Esophagus muscularis mucosa (tissue), 4 donors: Measurements from ENCODE around the gene NDUFA11. TPM values are rescaled to one million over a fixed set of nuclear protein-coding genes. Genes with fewer than 3 reads are reported as not detected.

Source experiments
- DNase-seq: peaks from one replicate; pipeline ENCODE4 v3.0.0-alpha.2; 2017; ENCODE audit errors: extremely low spot score
- H3K27ac ChIP-seq, 4 donors: fragments of 200-600 bp; sonication (generic); replicated peaks in 1 of 4; 1 replicate in 3 of 4; 2 replicates in 1 of 4; pipeline ENCODE4 v1.5.1; 2016 to 2019; ENCODE audit warnings: mild to moderate bottlenecking in 1 of 4
- H3K27me3 ChIP-seq, 4 donors: fragments of 200-600 bp; sonication (generic); one replicate each; pipeline versions ENCODE4 v1.5.1 to v1.6.0; 2016 to 2019
- H3K36me3 ChIP-seq, 4 donors: fragments of 200-600 bp; sonication (generic); one replicate each; pipeline ENCODE4 v1.5.1; 2016 to 2019
- H3K4me1 ChIP-seq, 4 donors: fragments of 200-600 bp; sonication (generic); one replicate each; pipeline ENCODE4 v1.5.1; 2016 to 2019
- H3K4me3 ChIP-seq, 4 donors: fragments of 200-600 bp; sonication (generic); 1 replicate in 2 of 4; 2 replicates in 2 of 4; pipeline ENCODE4 v1.5.1; 2016 to 2019; ENCODE audit warnings: mild to moderate bottlenecking in 4 of 4, moderate library complexity in 1 of 4
- H3K9me3 ChIP-seq, 4 donors: fragments of 200-600 bp; sonication (generic); 1 replicate in 3 of 4; 2 replicates in 1 of 4; pipeline ENCODE4 v1.5.1; 2016 to 2019
- EP300 ChIP-seq: sonication (generic); formaldehyde crosslinking; IDR thresholded peaks from one replicate; pipeline ENCODE4 v1.6.1; 2017; ENCODE audit warnings: antibody characterized with exemption
- POLR2A ChIP-seq: fragments of 450-650 bp; IDR thresholded peaks from one replicate; pipeline ENCODE4 v1.6.1; 2017; ENCODE audit warnings: antibody characterized with exemption, moderate library complexity, mild to moderate bottlenecking, low read depth
- POLR2AphosphoS5 ChIP-seq, 2 donors: sonication (generic); formaldehyde crosslinking; IDR thresholded peaks; one replicate each; pipeline ENCODE4 v1.6.1; 2017; ENCODE audit warnings: antibody characterized with exemption in 2 of 2
- WGBS: methylation state at CpG from one replicate; pipeline ENCODE4 v1.1.5; 2018; 5-methylcytosine and 5-hydroxymethylcytosine counted together
- intact Hi-C: fragments of 100-400 bp; cut with DNase I; formaldehyde crosslinking; loops from one replicate; pipeline ENCODE4 v1.15.1; 2023
- total RNA-seq, 4 donors: library from RNA; depleted of rRNA; stranded (reverse); fragments of >200 nt; gene quantifications; one replicate each; pipeline versions ENCODE4 v1.1.0 to v1.2.1, GENCODE V29; 2016
- TF ChIP-seq, protein P1 (sequence below), 3 experiments: fragments of 200-600 bp in 2 of 3; fragments of 450-650 bp in 1 of 3; sonication (generic) in 2 of 3; IDR thresholded peaks; one replicate each; pipeline ENCODE4 v1.5.1; 2017 to 2019; ENCODE audit warnings: antibody characterized with exemption in 3 of 3, mild to moderate bottlenecking in 2 of 3, moderate library complexity in 1 of 3

NDUFA11 gene
- total RNA-seq, 4 donors from 2014 or later = 292 to 378 (median 314) TPM

DNA sequence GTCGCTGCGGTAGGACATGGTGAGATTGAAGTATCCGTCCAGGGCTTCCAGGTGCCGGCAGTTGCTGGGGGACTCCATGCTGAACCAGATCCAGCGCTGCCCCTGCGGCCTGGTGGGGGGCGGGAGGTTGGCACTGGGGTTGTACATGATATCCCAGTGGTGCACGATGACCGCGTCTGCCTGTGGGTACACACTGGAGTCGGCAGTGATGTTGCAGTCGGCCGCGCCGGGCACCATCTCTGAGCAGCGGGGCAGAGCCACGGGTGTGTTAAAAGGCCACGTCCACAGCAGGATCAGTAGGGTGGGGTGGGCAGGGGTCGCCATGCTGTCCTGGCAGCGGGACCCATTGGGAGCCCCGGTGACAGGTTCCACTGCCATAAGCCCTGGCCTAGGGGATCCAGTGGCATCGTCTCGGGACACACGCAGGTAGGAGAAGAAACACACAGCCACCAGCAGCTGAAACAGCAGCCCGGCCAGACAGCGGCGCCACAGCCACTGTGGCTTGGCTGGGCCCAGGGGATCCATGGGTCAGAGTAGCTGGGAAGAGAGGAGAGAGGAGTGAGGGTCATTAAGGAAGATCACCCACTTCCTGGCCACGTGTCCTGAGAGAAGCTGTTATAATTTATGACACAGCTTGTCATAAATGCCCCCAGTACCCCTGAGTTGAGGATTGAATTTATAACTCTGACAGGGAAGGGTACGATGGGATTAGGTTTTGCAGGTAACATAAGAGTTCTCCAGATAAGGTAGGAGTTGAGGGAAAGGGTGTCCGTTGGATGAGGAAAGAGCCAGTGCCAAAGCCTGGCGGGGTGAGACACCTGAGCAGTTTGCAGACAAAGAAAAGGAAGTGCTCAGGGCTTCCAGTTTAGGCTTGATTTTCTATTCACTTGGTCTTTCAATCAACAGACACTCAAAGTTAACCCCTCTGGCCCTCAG, 36.1 kb downstream of the NDUFA11 start:
- no peak for DNase-seq
- TF ChIP-seq, protein P1, sequence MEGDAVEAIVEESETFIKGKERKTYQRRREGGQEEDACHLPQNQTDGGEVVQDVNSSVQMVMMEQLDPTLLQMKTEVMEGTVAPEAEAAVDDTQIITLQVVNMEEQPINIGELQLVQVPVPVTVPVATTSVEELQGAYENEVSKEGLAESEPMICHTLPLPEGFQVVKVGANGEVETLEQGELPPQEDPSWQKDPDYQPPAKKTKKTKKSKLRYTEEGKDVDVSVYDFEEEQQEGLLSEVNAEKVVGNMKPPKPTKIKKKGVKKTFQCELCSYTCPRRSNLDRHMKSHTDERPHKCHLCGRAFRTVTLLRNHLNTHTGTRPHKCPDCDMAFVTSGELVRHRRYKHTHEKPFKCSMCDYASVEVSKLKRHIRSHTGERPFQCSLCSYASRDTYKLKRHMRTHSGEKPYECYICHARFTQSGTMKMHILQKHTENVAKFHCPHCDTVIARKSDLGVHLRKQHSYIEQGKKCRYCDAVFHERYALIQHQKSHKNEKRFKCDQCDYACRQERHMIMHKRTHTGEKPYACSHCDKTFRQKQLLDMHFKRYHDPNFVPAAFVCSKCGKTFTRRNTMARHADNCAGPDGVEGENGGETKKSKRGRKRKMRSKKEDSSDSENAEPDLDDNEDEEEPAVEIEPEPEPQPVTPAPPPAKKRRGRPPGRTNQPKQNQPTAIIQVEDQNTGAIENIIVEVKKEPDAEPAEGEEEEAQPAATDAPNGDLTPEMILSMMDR (IDR thresholded peaks at IDR 0.05) = no peak
- no peak for TF ChIP-seq POLR2A
- TF ChIP-seq EP300 = no peak
- TF ChIP-seq POLR2AphosphoS5 (IDR thresholded peaks at IDR 0.05) = no peak
- Histone ChIP-seq H3K27me3 (no peaks in the 10 kb centered on the region), H3K27ac (no peak overlapping the region), H3K9me3 (no peaks in the 10 kb centered on the region), H3K4me3 (no peak overlapping the region), H3K4me1 (peaks cover 0 to 2% (median 0%) of the 10 kb centered on the region in 4 donors), H3K36me3 (no peaks in the 10 kb centered on the region)
- 85% methylated on average over 22 of the region's 31 CpGs for WGBS
- intact Hi-C loops = no loop called here

- intact Hi-C loops = no loop called here
- no peaks in the 10 kb centered on the region for H3K4me1 ChIP-seq
- H3K27me3 ChIP-seq = no peaks in the 10 kb centered on the region
- no peak for TF ChIP-seq EP300
- TF ChIP-seq POLR2A = no peak
- TF ChIP-seq, protein P1 (IDR thresholded peaks at IDR 0.05) = no peak
- no peak for TF ChIP-seq POLR2AphosphoS5 (IDR thresholded peaks at IDR 0.05)
- no peaks in the 10 kb centered on the region for H3K36me3 ChIP-seq
- 93% methylated on average over 10 of the region's 11 CpGs for WGBS
- H3K9me3 ChIP-seq = no peaks in the 10 kb centered on the region
- no peak for DNase-seq
- no peak overlapping the region for H3K27ac ChIP-seq
- H3K4me3 ChIP-seq = no peak overlapping the region
Measured at GRCh38 chr19:5865772-5866171, 37.8 kb downstream of the NDUFA11 start.

DNA sequence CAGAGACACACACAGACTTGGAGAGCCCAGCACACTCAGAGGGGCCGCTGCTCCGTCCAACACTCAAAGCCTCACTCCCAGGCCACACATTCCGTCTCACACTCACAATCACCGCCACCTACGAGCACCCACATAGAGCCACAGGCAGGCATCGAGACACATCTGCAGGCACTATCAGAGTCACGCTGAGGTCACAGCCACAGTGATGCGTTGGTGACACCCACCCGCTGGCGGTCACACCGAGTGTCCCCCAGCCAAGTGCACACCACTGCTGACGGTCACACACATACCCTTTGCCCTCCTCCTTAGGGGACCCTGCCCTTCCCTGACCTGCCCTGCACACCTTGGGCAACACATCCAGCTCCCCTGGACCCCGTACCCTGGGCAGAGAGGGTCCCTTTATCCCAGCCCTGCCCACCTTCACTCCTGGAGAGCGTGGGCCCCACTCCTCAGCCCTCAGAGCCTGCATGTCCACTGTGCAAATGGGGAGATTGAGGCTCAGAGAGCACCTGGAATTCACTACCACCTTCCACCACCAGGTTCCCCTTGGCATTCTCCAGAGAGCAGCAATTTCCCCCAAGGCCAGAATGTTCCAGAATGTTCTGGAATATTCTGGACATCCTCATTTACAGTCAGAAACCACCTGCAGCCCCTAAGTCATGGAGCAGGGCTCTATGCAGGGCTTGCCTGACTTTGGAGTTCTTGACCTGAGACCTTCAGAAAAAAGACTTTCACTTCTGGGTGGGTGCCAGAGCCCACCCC, 38.7 kb downstream of the NDUFA11 start:
- intact Hi-C loops = no loop called here
- Histone ChIP-seq H3K27me3 (no peaks in the 10 kb centered on the region), H3K36me3 (no peaks in the 10 kb centered on the region), H3K4me1 (no peaks in the 10 kb centered on the region), H3K27ac (no peak overlapping the region), H3K9me3 (no peaks in the 10 kb centered on the region), H3K4me3 (no peak overlapping the region)
- WGBS = 93% methylated on average over 14 of the region's 14 CpGs
- TF ChIP-seq, protein P1 (IDR thresholded peaks at IDR 0.05) = peak in 1 of 3 experiments; percentile 9
- no peak for TF ChIP-seq POLR2AphosphoS5 (IDR thresholded peaks at IDR 0.05)
- DNase-seq = no peak

DNA sequence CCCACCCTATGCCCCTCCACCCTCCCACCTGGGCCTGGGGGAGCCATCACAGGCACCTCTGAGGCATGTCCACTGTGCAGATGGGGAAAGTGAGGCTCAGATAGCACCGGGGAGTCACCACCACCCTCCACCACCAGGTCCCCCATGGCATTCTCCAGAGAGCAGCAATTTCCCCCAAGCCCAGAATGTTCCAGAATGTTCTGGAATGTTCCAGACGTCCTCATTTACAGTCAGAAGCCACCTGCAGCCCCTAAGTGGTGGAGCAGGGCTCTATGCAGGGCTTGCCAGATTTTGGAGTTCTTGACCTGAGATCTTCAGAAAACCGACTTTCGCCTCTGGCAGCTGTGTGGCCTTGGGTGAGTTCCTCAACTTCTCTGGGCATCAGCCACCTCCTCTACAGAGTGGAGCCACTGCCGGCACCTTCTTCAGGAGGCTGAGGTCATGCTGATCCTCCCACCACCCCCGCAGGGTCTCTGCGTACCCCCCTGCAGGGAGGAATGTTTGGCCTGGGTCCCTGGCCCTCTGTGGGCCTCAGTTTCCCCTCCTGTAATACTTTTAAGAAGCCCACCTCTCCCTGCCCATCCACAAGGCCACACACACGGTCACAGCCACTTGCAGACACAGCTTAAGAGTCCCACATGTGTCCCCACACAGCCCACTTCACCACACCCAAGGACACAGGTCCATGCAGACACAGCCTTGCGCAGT, 39.4 kb downstream of the NDUFA11 start:
- no peaks in the 10 kb centered on the region for H3K9me3 ChIP-seq
- no peaks in the 10 kb centered on the region for H3K4me1 ChIP-seq
- H3K27ac ChIP-seq = no peak overlapping the region
- 93% methylated on average over 6 of the region's 9 CpGs for WGBS
- H3K4me3 ChIP-seq = no peak overlapping the region
- TF ChIP-seq EP300 = no peak
- TF ChIP-seq POLR2A = no peak
- TF ChIP-seq POLR2AphosphoS5 (IDR thresholded peaks at IDR 0.05) = no peak
- TF ChIP-seq, protein P1 (IDR thresholded peaks at IDR 0.05) = no peak
- H3K27me3 ChIP-seq = no peaks in the 10 kb centered on the region
- no peaks in the 10 kb centered on the region for H3K36me3 ChIP-seq
- DNase-seq = no peak
- intact Hi-C loops = no loop called here
